Natural killer cell (primary cell): ENCODE data around the gene SLC9A8. TPM values are rescaled to one million over a fixed set of nuclear protein-coding genes. Genes with fewer than 3 reads are reported as not detected.
A peak's percentile ranks its signal among the peaks of the same experiment; 100 is the strongest.

ENCODE experiments used
- ATAC-seq, 3 donors: fragments of 150-1000 bp in 2 of 3; fragments of 200-7000 bp in 1 of 3; cut with Tn5 transposase; 1 replicate in 1 of 3; 2 replicates in 2 of 3; pipeline ENCODE4 v1.10.0; 2021; ENCODE audit warnings: mild to moderate bottlenecking in 2 of 3, moderate library complexity in 2 of 3
- DNase-seq, 2 donors: peaks; one replicate each; pipeline versions ENCODE4 v3.0.0 to v3.0.0-alpha.2; 2013 to 2021; ENCODE audit warnings: mixed read lengths in 1 of 2
- H3K27ac ChIP-seq: one replicate; pipeline ENCODE4 v1.5.1; 2013; ENCODE audit warnings: mild to moderate bottlenecking, low read length
- H3K27me3 ChIP-seq: one replicate; pipeline ENCODE4 v1.6.1; 2013; ENCODE audit warnings: low read length; ENCODE audit not compliant: control insufficient read depth, insufficient read depth
- H3K36me3 ChIP-seq: one replicate; pipeline ENCODE4 v1.6.1; 2013; ENCODE audit warnings: low read length; ENCODE audit not compliant: control insufficient read depth, insufficient read depth
- H3K4me1 ChIP-seq: one replicate; pipeline ENCODE4 v1.6.1; 2013; ENCODE audit warnings: low read length; ENCODE audit not compliant: control insufficient read depth, insufficient read depth
- H3K4me3 ChIP-seq: one replicate; pipeline ENCODE4 v1.5.1; 2013; ENCODE audit warnings: low read length
- H3K9me3 ChIP-seq: one replicate; pipeline ENCODE4 v1.6.1; 2013; ENCODE audit warnings: low read length; ENCODE audit not compliant: control insufficient read depth, insufficient read depth
- H3K27ac Mint-ChIP-seq, 2 donors: one replicate each; pipeline ENCODE4 v1.8.0; 2022; ENCODE audit warnings: mild to moderate bottlenecking in 2 of 2, mixed read lengths in 2 of 2, moderate library complexity in 1 of 2
- H3K27me3 Mint-ChIP-seq, 2 donors: one replicate each; pipeline ENCODE4 v1.8.0; 2022; ENCODE audit warnings: low read depth in 2 of 2, mixed read lengths in 2 of 2
- H3K36me3 Mint-ChIP-seq: one replicate; pipeline ENCODE4 v1.8.0; 2022; ENCODE audit warnings: mixed read lengths
- H3K4me1 Mint-ChIP-seq, 2 donors: one replicate each; pipeline ENCODE4 v1.8.0; 2022; ENCODE audit warnings: mixed read lengths in 2 of 2
- H3K4me3 Mint-ChIP-seq: one replicate; pipeline ENCODE4 v1.8.0; 2022; ENCODE audit warnings: mild to moderate bottlenecking, moderate library complexity, mixed read lengths
- H3K9me3 Mint-ChIP-seq, 2 donors: one replicate each; pipeline ENCODE4 v1.8.0; 2022; ENCODE audit warnings: mixed read lengths in 2 of 2
- WGBS: methylation state at CpG from one replicate; pipeline ENCODE4 v1.1.7; 2013; ENCODE audit warnings: missing lambda C conversion rate; ENCODE audit not compliant: insufficient coverage; 5-methylcytosine and 5-hydroxymethylcytosine counted together
- intact Hi-C: fragments of 100-400 bp; cut with micrococcal nuclease; formaldehyde crosslinking; loops from one replicate; pipeline ENCODE4 v1.14.2; 2022
- total RNA-seq, 4 donors: library from RNA; stranded (reverse); fragments of 120-200 nt in 1 of 4; gene quantifications; one replicate each; pipeline versions ENCODE4 v1.2.3 to v1.2.4, GENCODE V29; 2013 to 2022
- TF ChIP-seq, protein P1 (sequence below): fragments of 200-600 bp; IDR thresholded peaks from one replicate; pipeline ENCODE4 v1.8.0; 2022; ENCODE audit warnings: antibody characterized with exemption

The SLC9A8 gene
- total RNA-seq, 3 donors from 2014 or later (not counting 1 experiment from before 2014, with no cell fraction given), result 54.5 to 68.7 (median 58.8) TPM

DNA sequence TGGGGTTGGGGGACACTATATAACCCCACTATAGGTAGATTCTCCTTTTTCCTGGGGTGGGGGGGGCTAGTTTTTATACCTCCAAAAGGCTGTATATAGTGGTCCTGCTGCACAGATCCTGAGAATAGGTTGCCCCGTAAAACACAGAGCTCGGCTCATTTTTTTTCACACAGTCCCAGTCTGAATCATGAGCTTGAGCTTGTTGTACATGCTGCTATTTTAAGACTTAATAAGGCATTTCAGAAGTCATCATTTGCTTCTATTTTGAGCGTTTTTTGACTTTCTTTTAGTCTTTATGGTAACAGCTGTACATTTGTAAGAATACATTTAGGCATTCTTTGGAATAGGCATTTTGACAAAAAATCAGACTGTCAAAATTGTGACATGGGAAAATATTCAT, 30.5 kb downstream of the SLC9A8 start:
- H3K4me3 Mint-ChIP-seq, result no peak overlapping the region
- H3K4me1 Mint-ChIP-seq, result peaks cover 0 to 5% of the 10 kb centered on the region in 2 donors
- WGBS, result 83% methylated on average over 2 of the region's 3 CpGs
- intact Hi-C loops, result no loop called here
- no peaks in the 10 kb centered on the region for H3K27me3 Mint-ChIP-seq
- no peak overlapping the region for H3K27ac ChIP-seq
- H3K36me3 ChIP-seq, result peaks cover 27% of the 10 kb centered on the region
- H3K27ac Mint-ChIP-seq, result peak overlapping the region in 1 of 2 donors; percentile 36
- H3K36me3 Mint-ChIP-seq, result no peaks in the 10 kb centered on the region
- H3K9me3 Mint-ChIP-seq, result no peaks in the 10 kb centered on the region
- H3K9me3 ChIP-seq, result no peaks in the 10 kb centered on the region
- TF ChIP-seq, protein P1, sequence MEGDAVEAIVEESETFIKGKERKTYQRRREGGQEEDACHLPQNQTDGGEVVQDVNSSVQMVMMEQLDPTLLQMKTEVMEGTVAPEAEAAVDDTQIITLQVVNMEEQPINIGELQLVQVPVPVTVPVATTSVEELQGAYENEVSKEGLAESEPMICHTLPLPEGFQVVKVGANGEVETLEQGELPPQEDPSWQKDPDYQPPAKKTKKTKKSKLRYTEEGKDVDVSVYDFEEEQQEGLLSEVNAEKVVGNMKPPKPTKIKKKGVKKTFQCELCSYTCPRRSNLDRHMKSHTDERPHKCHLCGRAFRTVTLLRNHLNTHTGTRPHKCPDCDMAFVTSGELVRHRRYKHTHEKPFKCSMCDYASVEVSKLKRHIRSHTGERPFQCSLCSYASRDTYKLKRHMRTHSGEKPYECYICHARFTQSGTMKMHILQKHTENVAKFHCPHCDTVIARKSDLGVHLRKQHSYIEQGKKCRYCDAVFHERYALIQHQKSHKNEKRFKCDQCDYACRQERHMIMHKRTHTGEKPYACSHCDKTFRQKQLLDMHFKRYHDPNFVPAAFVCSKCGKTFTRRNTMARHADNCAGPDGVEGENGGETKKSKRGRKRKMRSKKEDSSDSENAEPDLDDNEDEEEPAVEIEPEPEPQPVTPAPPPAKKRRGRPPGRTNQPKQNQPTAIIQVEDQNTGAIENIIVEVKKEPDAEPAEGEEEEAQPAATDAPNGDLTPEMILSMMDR, result no peak
- no peaks in the 10 kb centered on the region for H3K27me3 ChIP-seq
- H3K4me3 ChIP-seq, result no peak overlapping the region
- ATAC-seq (no peak), DNase-seq (no peak)
- no peaks in the 10 kb centered on the region for H3K4me1 ChIP-seq

GRCh38 chr20:49843770-49844380, 31.2 kb downstream of the SLC9A8 start:
- DNase-seq, result no peak
- Mint-ChIP-seq H3K36me3 (no peaks in the 10 kb centered on the region), H3K27ac (peak overlapping the region in 1 of 2 donors; percentile 32), H3K4me1 (peaks cover 0 to 4% of the 10 kb centered on the region in 2 donors), H3K9me3 (no peaks in the 10 kb centered on the region), H3K4me3 (no peak overlapping the region), H3K27me3 (no peaks in the 10 kb centered on the region)
- peaks cover 29% of the 10 kb centered on the region for H3K36me3 ChIP-seq
- no peak overlapping the region for H3K27ac ChIP-seq
- no peaks in the 10 kb centered on the region for H3K4me1 ChIP-seq
- H3K9me3 ChIP-seq, result no peaks in the 10 kb centered on the region
- ATAC-seq, result no peak
- WGBS, result 97% methylated on average over 3 of the region's 4 CpGs
- intact Hi-C loops, result no loop called here
- no peaks in the 10 kb centered on the region for H3K27me3 ChIP-seq
- TF ChIP-seq, protein P1, result no peak
- H3K4me3 ChIP-seq, result no peak overlapping the region

- H3K27ac ChIP-seq, result no peak overlapping the region
- Mint-ChIP-seq H3K27ac (peak overlapping the region; percentile 51 to 55), H3K36me3 (no peaks in the 10 kb centered on the region), H3K4me3 (no peak overlapping the region), H3K9me3 (no peaks in the 10 kb centered on the region), H3K4me1 (peaks cover 0 to 4% of the 10 kb centered on the region in 2 donors), H3K27me3 (no peaks in the 10 kb centered on the region)
- ATAC-seq, result no peak
- no peak overlapping the region for H3K4me3 ChIP-seq
- H3K36me3 ChIP-seq, result peaks cover 37% of the 10 kb centered on the region
- TF ChIP-seq, protein P1, result no peak
- no peaks in the 10 kb centered on the region for H3K27me3 ChIP-seq
- intact Hi-C loops, result no loop called here
- H3K9me3 ChIP-seq, result no peaks in the 10 kb centered on the region
- no peak for DNase-seq
- no peaks in the 10 kb centered on the region for H3K4me1 ChIP-seq
- 100% methylated on average over 1 of the region's 1 CpG for WGBS
These were observed 32.4 kb downstream of the SLC9A8 start for GRCh38 chr20:49845060-49845459.
